HG02759 (cell line): ENCODE measurements around the gene SEC31B.

ENCODE experiments used
- ATAC-seq: cut with Tn5 transposase; IDR thresholded peaks from one replicate; pipeline ENCODE4 v1.9.1; 2021; ENCODE audit warnings: mild to moderate bottlenecking, moderate library complexity; ENCODE audit not compliant: unreplicated experiment

SEC31B gene

GRCh38 chr10:100446130-100446761 lies 73.4 kb downstream of the SEC31B start:
- no peak for ATAC-seq

DNA sequence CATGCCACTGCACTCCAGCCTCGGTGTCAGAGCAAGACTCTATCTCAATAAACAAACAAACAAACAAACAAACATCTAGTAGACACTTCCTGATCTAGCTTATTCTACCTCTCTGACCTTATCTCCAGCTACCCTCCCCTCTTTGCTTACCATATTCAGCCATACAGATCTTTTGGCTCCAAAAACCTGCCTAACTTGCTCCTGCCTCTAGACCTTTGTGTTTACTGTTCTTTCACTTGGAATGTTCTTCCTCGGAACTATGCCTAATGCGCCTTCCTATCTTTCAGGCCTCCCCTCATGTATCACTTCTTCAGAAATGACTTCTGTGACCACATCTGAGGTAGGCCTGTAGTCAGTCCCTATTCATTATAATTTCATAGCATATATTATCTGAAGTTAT lies 77.1 kb downstream of the SEC31B start:
- no peak for ATAC-seq

GRCh38 chr10:100438674-100439315 lies 80.9 kb downstream of the SEC31B start:
- ATAC-seq, result no peak
